Left renal cortex interstitium (tissue), 4 donors: ENCODE data around the gene TNFRSF14. TPM values are rescaled to one million over a fixed set of nuclear protein-coding genes. Genes with fewer than 3 reads are reported as not detected.

Experiments used
- DNase-seq, 4 donors: peaks; one replicate each; pipeline ENCODE4 v3.0.0-alpha.2; 2013; ENCODE audit warnings: low read depth in 4 of 4, low spot score in 2 of 4, missing footprints in 1 of 4
- polyA plus RNA-seq, 4 donors: library from polyadenylated mRNA; unstranded; fragments of 120-200 nt; gene quantifications; one replicate each; pipeline ENCODE4 v1.2.1, GENCODE V29; 2013; ENCODE audit not compliant: insufficient read length in 4 of 4

The TNFRSF14 gene
- polyA plus RNA-seq, 4 donors, result 20.4 to 27.7 (median 22.5) TPM

GRCh38 chr1:2523191-2523890 lies 32.8 kb upstream of the TNFRSF14 start:
- no peak for DNase-seq

DNA sequence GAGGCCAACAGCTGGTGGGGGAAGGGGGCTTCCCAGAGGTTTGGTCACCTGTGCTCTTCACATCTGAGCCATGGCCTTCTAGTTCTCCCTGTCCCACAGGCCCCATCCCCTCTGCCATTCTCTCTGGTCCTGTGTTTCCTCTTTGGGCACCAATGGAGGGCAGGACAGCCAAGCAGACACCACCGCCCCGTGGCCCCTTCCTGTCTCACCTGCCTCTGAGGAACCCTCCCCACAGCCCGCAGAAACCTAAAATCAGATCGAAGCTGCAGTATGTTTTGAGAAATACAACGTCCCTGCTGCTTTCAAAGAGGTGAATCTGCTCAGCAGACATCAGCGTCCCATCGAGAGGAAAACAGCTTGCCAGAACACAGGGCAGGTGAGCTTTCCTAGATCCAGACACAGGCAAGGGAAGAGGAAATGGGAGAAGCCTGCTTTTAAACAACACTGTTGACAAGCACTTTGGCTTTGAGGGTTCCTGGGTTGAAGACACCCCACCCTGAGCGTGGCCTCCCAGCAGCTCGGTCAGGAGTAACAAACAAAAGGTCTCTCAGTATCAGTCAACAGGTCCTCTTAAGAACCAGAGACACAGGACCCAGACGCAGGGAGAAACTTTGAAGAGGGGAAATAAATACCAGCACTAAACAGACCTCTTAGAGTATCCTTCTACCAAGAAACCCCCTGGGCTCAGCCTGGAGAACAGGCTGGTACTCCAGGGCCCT lies 32.1 kb upstream of the TNFRSF14 start:
- no peak for DNase-seq

GRCh38 chr1:2525572-2525919 lies 30.6 kb upstream of the TNFRSF14 start:
- no peak for DNase-seq

GRCh38 chr1:2525920-2526823 lies 30.0 kb upstream of the TNFRSF14 start, which contains the start of gene PANK4:
Gene PANK4 (minus strand): TSS chr1:2526596. CDS start chr1:2526587, 9 bp downstream.
- peak in 3 of 4 donors; percentile 81 to 87 (median 82) for DNase-seq

DNA sequence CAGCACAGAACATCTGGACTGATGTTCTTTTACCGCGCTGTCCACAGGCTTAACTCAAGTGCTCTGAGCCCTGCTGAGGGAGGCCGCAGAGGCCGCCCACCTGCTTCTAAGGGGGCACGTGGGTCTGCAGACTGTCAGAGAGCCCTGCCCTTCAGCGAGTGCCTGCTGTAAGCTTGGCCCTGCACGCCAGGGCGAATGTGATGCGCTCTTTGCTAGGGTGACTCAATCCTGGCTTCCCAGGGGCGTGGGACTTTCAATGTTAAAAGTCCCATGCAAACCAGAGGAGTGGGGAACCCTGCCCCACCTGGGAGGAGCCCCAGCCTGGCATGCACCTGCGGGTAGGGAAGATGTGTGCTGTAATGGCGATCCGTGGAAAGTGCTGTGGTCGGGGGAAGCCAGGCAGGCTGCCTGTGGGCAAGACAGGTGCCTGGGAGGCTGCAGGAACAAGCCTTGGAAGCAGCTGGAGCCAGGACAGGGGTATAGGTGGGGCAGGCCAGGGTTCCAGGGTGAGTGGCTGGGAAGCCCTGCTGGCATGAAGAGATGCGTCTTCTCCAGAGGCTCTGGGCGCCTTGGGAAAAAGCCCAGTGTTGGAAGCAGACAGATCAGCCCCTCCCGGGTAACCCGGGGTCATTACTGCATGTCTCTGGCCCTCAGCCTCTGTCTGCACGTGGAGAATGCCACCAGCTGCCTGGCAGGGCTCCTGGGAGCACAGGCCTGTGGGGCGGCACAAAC lies 29.2 kb upstream of the TNFRSF14 start:
- DNase-seq, result no peak

DNA sequence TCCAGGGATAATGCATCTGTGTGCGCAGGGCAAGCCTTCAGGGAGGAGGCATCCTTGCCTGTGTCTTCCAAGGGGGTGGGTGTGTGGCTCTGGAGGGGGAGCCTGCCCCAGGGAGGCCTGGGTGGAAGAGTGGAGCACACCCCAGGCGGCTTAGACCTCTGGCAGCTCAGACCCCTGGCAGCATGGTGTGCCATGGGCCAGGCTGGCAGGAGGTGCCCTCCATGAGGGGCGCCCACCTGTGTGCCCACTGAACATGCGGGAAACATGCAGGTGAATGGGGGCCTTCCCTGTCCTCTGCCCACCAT lies 28.7 kb upstream of the TNFRSF14 start:
- DNase-seq, result no peak

- no peak for DNase-seq
Measured at GRCh38 chr1:2528016-2528415, 28.2 kb upstream of the TNFRSF14 start.

DNA sequence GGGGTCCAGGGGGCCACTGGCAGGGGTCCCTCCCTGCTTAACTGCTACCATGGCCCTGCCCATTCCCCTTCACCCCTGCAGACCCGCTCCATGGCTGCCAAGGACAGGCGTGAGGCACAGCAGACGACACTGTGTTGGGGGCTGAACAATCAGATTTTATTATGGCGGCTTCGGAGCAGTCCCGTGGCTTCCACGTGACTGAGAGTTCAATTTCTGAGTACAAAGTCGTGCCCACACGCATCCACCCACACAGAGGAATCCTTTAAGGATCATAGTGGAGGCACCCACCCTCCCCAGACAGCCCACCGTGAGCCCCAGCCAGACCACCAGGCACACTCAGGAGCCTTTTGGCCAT lies 27.6 kb upstream of the TNFRSF14 start:
- no peak for DNase-seq

DNA sequence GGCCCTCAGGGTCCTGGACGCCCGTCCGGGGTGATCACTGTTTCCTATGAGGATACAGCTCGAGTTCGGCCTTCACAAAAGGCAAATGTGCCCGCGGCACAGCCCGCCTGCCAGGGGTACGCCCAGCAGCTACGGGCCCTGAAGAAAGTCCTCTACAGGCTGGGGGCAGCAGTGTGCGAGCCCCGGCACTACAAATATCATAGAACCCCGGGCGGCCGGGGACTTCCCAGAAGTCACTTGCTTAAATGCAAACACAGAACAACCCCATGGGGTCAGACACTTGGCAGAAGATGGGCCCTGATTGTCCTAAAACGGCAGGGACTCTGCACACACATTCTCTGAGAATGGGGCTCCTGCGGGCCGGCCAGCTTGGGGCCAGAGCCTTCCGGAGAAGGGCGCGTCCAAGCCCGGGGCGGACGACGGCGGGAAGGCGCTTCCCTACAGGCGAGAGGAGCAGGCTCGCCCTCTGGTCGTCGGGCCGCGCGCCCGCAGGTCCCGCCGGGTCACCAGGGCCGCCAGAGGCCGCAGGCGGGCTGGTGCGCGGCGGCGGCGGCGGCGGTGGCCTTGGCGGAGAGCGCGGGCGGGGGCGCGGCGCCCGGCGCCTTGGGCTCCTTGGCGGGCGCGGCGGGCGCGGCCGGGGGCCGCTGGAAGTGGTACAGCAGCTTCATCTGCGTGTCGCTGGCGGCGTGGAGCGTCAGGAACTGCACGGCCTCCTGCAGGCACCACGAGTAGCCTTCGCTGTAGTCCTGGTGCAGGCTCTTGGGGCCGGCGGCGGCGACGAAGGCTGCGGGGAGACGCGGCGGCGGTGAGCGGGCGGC lies 27.0 kb upstream of the TNFRSF14 start:
- DNase-seq, result no peak

DNA sequence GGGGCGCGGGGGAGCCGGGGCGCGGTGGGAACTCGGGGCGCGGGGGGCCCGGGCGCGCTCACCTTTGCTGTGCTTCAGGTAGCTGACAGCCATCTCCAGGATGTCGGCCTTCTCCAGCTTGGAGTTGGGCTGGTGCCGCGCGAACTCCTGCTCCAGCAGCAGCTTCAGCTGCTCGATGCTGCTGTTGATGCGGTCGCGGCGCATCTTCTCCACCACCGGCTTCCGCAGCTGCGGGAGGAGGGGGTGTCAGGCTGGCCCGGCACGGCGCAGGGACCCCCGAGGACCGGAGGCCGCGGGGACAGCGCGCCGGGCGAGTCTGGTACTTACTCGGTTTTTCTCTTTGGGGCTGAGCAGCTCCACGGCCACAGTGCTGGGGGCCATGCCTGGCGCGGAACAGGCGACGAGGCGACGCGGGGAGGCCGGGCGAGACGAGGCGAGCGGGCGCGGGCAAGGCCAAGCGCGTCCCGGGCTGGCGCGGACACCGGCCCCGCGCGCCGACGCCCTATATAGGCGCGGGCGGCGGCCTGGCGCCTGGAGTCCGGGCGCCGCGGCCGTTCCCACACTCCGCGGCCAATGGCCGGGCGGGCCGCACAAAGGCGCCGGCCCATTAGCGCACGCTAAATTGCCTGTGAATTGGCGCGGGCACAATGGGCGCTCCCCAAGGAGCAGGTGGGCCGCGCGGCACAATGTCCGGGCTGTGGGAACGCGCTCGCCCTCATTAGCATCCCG lies 26.2 kb upstream of the TNFRSF14 start, which contains the start of gene HES5:
Gene HES5 (minus strand): TSS at position 480 of the 729 bp plus-strand sequence. CDS start 99 bp downstream, at position 381.
- DNase-seq, result no peak

DNA sequence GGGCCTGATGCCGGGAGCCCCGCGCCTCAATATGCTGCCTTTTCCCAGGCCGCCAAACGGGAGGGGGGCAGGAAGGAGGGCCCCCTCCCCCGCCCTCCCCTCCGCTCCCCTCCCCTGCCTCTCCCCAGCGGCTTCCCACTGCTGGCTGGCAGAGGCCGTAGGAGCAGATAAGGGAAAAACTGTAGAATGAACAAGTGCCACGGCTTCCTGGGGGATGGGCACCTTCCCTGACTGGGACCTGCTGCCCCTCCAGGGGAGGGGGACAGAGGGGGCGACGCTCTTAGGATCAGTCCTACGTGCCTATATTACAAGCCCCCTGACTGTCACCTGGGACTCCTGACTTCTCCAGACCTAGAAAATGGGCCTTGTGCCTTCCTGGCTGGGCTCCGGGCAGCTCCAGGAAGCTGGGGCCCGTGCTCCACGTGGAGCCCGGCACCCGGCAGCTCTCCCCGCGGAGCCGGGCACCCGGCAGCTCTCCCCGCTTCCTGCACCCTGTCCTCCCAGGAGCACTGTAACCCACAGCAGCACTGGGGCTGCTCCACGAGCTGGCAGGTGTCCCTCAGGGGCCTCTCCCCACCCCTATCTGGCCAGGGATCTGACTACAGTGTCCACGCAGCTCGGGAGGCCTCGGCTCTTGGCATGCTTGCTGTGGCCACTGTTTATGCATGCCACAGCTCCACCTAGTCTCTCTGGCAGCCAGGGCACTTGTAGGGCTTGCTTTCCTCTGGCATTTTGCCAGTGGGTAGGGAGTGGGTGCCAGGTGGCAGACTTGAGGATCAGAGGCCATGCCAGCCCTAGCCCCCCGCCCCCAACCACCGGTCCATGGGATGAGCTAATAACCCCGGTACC lies 25.4 kb upstream of the TNFRSF14 start:
- DNase-seq, result no peak

- DNase-seq, result no peak
Measured at GRCh38 chr1:2532485-2533160, 23.5 kb upstream of the TNFRSF14 start.

DNA sequence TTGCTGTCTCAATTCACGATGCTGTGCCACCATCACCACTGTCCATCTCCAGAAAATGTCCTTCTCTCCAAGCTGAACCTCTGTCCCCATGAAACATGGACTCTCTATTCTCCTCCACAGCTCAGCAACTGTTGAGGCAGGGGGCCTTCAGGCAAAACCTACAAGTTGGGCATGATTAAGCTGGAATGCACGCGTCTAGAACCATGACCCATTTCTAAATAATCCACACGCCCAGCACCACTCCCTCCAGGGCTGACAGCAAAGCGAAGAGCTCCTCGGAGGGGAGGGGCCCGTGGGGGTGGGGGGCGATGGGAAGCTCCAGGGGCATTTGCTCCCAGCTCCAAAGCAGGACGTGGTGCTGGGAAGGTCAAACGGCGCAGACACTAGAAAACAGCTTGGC lies 22.8 kb upstream of the TNFRSF14 start:
- DNase-seq, result no peak

DNA sequence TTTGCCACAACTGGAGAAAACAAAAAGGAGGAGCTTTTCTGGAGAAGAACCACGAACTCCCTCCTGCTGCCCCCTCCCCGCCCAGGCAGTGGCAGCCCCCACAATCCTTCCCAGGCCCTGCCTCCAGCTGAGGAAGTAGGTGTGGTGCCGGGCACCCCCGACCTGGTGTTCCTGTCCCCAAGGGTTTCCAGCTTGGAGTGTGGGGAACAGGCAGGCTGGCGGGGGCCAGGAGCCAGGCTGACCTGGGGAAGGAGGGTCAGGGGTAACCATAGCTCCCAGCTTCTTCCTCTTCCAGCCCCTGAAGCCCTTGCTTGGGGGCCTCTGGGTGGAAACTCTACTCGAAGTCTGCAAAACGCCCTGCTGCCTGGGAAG lies 21.9 kb upstream of the TNFRSF14 start:
- no peak for DNase-seq

DNA sequence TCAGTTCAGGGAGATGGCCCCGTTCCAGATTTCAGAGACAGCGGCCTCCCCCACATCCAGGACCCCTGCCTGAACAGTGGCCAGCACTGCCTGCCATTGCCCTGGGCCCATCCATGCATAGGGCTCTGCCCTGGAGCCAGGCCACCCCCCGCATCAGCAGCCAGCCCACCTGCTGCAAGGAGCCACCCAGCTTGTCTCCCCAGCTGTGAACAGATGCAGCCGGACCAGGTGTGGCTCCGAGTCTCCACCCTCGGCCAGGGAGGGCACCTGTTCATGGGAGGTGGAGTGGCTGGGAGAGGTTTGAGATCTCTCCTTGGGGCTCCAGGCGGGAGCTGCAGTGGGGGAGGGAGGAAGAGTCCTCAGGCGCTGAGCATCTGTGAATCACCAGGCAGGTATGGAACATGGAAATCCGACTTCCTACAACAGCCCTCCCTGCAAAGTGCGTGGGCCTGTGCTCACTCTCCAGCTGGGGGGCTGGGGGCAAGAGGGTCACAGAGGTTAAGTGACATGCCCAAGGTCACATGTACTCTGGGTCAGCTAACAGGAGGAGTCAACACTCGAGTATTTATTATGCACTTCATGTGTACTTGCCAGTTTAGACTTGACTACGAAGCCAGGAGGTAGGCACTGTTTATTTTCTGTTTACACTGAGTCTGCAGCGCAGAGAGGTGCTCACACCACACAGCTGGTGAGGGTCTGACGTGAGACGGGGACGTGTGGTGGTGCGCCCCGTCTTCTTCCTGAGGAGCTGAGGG lies 21.3 kb upstream of the TNFRSF14 start:
- no peak for DNase-seq

GRCh38 chr1:2535455-2535854 lies 20.7 kb upstream of the TNFRSF14 start:
- no peak for DNase-seq

GRCh38 chr1:2535981-2536380 lies 20.2 kb upstream of the TNFRSF14 start:
- no peak for DNase-seq
